ENCODE measurements around the gene LHFPL4.

LHFPL4 gene

DNA sequence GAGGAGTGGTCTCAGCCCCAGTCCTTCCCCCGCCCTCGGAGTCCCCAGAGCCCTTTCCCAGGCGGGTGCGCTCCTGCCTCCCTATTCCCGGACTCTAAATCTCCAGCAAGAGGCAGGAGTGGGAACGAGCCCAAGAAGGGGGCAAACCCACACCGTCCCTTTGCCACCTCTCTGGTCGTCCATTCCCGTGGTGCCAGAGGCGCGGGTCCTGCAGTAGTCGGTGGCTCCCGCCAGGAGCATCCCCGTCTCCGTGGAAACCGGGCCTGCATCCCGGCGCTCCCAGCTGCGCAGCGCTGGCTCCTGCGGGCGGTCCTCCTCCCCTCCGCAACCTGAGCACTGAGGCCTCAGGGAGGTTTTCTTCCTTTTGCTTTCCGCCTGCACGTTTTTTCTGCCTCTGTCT lies 44.8 kb downstream of the LHFPL4 start:
- TF ChIP-seq, protein P1, sequence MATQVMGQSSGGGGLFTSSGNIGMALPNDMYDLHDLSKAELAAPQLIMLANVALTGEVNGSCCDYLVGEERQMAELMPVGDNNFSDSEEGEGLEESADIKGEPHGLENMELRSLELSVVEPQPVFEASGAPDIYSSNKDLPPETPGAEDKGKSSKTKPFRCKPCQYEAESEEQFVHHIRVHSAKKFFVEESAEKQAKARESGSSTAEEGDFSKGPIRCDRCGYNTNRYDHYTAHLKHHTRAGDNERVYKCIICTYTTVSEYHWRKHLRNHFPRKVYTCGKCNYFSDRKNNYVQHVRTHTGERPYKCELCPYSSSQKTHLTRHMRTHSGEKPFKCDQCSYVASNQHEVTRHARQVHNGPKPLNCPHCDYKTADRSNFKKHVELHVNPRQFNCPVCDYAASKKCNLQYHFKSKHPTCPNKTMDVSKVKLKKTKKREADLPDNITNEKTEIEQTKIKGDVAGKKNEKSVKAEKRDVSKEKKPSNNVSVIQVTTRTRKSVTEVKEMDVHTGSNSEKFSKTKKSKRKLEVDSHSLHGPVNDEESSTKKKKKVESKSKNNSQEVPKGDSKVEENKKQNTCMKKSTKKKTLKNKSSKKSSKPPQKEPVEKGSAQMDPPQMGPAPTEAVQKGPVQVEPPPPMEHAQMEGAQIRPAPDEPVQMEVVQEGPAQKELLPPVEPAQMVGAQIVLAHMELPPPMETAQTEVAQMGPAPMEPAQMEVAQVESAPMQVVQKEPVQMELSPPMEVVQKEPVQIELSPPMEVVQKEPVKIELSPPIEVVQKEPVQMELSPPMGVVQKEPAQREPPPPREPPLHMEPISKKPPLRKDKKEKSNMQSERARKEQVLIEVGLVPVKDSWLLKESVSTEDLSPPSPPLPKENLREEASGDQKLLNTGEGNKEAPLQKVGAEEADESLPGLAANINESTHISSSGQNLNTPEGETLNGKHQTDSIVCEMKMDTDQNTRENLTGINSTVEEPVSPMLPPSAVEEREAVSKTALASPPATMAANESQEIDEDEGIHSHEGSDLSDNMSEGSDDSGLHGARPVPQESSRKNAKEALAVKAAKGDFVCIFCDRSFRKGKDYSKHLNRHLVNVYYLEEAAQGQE (IDR thresholded peaks at IDR 0.05; ENCODE audit: insufficient read depth in 1 of 2, low read depth in 2 of 2, low read length in 2 of 2), result no peak
- no peak for TF ChIP-seq POLR2AphosphoS5 (IDR thresholded peaks at IDR 0.05; ENCODE audit: low read depth, low read length)
- no peak for TF ChIP-seq SIN3A (IDR thresholded peaks at IDR 0.05; ENCODE audit: borderline replicate concordance, insufficient read depth, low read length)
- TF ChIP-seq FOXP2 (optimal IDR thresholded peaks at IDR 0.05; ENCODE audit: borderline replicate concordance, extremely low read depth, extremely low read length, insufficient read depth), result no peak
- TF ChIP-seq TAF1 (IDR thresholded peaks at IDR 0.05; ENCODE audit: borderline replicate concordance, insufficient read depth, low read length), result no peak

DNA sequence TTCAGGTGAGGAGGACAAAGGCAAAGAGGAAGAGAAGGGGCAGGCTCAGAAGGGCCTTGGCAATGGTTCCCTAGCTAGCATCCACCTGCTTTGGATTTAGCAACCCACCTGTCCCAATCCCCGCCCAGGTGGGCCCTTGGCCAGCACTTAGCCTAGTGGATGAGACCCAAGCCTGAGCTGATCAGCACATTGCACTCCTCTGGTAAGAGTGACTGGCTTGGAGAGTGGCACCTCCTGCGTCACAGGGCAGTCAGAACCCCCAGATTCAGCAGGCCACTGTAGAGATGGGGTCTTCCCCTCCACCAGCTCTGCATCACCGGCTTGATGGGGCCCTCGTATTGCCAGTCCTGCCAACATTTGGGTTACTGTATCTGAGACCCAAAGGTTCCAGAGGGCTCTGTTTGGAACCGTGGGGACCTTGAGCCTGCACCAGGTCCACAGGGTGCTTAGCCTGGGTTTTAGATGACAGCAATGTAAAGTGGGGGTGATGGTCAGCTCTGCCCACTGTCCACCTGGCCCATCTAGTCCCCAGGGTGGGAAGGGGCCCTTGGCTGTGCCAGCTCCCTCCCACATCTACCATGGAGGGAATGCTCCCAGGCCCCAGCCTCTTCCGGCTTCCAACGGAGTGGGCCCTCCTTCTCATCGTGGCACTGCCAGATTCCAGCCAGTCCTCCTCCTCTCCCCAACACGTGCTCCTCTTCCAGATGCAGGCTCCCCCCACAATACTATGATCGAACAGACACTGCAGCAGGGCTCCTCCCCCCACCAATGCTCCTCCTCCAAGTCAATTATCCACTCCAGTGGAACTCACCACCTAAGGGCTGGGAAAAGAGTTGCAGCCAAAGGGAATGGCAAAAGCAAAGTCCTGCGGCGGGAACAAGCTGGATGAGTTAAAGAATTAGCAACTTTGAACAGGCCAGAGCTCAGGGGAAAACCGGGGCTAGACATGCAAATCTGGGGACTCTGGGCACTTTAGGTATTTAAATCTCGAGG lies 45.7 kb downstream of the LHFPL4 start:
- no peak for TF ChIP-seq FOXP2 (optimal IDR thresholded peaks at IDR 0.05; ENCODE audit: borderline replicate concordance, extremely low read depth, extremely low read length, insufficient read depth)
- no peak for TF ChIP-seq POLR2AphosphoS5 (IDR thresholded peaks at IDR 0.05; ENCODE audit: low read depth, low read length)
- no peak for TF ChIP-seq TAF1 (IDR thresholded peaks at IDR 0.05; ENCODE audit: borderline replicate concordance, insufficient read depth, low read length)
- TF ChIP-seq, protein P1 (IDR thresholded peaks at IDR 0.05; ENCODE audit: insufficient read depth in 1 of 2, low read depth in 2 of 2, low read length in 2 of 2), result no peak
- no peak for TF ChIP-seq SIN3A (IDR thresholded peaks at IDR 0.05; ENCODE audit: borderline replicate concordance, insufficient read depth, low read length)

DNA sequence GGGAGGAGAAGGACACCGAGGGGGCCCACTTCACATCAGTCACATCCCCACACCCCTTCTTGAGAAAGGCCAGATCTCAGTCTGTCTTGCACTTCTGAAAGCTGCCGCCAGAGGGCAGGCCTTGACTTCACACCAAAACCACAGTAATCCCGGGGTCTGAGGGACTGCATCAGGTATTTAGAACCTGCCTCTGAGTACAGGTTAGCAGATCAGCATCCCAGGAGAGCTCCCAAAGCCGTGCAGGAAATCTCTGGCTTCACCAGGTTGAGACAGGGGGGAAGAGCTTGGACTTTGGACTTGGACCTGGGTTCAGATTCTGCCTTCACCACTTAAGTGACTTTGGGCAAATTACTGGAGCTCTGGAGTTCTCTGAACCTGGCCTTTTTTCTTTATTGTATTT lies 50.3 kb downstream of the LHFPL4 start:
- TF ChIP-seq TAF1 (IDR thresholded peaks at IDR 0.05; ENCODE audit: borderline replicate concordance, insufficient read depth, low read length), result no peak
- no peak for TF ChIP-seq SIN3A (IDR thresholded peaks at IDR 0.05; ENCODE audit: borderline replicate concordance, insufficient read depth, low read length)
- no peak for TF ChIP-seq POLR2AphosphoS5 (IDR thresholded peaks at IDR 0.05; ENCODE audit: low read depth, low read length)
- TF ChIP-seq, protein P1 (IDR thresholded peaks at IDR 0.05; ENCODE audit: insufficient read depth in 1 of 2, low read depth in 2 of 2, low read length in 2 of 2), result no peak
- TF ChIP-seq FOXP2 (optimal IDR thresholded peaks at IDR 0.05; ENCODE audit: borderline replicate concordance, extremely low read depth, extremely low read length, insufficient read depth), result no peak

- no peak for TF ChIP-seq SIN3A (IDR thresholded peaks at IDR 0.05; ENCODE audit: borderline replicate concordance, insufficient read depth, low read length)
- no peak for TF ChIP-seq TAF1 (IDR thresholded peaks at IDR 0.05; ENCODE audit: borderline replicate concordance, insufficient read depth, low read length)
- TF ChIP-seq POLR2AphosphoS5 (IDR thresholded peaks at IDR 0.05; ENCODE audit: low read depth, low read length), result no peak
- TF ChIP-seq, protein P1 (IDR thresholded peaks at IDR 0.05; ENCODE audit: insufficient read depth in 1 of 2, low read depth in 2 of 2, low read length in 2 of 2), result no peak
- no peak for TF ChIP-seq FOXP2 (optimal IDR thresholded peaks at IDR 0.05; ENCODE audit: borderline replicate concordance, extremely low read depth, extremely low read length, insufficient read depth)
Measured at GRCh38 chr3:9501226-9501625, 52.4 kb downstream of the LHFPL4 start.
